ENCODE measurements around the gene EGR2.

EGR2 gene

DNA sequence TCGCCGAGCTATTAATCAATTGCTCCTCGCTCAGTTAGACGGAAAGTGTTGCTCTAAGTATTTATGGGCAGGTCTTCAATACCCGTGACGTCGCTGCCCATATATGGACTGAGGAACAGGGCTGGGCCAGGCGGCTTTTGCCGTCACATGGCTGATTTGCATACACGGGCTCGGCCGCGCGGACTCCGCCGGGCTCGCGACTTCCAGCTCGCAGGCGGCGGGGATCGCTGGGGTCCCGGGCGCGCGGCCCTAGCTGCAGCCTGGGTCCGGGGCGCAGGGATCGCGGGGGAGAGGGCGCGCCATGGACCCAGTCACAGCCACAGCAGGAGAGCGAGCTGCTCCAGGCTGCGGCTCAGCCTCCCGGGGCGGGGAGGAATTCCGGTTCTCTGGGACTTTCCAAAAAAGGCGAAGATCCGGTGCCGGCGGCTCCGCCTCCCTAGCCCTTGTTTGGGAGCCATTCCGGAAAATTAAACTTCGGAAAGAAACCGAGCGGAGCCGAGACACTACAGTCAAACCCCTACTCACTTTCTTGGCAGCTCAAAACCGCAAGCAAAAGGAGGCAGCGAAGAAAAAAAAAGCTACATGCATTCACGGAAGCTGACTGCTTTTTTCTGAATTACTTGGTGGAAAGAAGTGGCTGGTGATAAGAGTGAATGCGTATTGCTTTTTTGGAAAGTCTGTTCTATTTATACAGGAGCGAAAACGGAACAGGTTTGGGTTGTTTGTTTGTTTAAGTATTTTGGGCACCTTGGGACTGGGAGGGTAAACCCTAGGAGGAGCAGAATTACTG, at the start of gene EGR2:
EGR2 (minus strand) TSS at position 36 of the 790 bp plus-strand sequence. CDS start 337 bp downstream, outside the sequence.
- DNase-seq = peak; percentile 96

DNA sequence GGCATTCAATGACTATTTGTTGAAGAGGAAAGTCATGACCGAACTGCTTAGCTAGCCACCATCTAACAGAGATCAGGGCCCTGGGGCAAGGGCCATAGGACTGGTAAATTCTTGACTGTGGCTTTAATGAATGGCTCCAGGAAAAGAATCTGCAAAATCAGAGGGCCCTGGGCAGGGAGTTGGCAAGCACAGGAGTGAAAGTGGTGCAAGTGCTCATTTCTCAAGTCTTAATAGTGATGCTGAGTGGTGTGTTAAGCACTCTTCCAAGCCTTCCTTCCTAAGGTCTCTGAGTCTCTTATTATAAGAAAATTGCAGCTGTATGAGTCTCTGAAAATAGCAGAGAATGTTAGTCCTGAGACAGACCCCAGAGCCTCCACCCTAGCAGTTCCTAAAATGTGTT, 46.3 kb upstream of the EGR2 start:
- DNase-seq = no peak

DNA sequence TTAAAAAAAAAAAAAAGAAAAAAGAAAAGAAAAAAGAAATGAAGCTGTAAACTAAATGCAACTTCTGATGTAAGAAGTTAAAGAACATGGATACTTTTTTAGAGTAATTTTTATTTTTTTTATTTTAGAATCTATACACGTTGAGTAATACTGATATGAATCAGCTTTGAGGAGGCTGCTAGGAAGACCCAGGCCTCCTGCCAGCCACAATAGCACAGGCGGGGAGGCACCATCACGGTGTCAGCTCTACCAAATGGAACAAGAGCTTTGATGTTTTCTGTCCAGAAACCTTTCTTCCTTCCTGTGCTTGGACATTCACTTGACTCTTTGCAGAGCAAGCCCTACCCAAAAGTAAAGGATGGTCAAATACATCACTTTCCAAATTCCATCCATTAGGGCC, 45.3 kb upstream of the EGR2 start:
- DNase-seq = no peak

DNA sequence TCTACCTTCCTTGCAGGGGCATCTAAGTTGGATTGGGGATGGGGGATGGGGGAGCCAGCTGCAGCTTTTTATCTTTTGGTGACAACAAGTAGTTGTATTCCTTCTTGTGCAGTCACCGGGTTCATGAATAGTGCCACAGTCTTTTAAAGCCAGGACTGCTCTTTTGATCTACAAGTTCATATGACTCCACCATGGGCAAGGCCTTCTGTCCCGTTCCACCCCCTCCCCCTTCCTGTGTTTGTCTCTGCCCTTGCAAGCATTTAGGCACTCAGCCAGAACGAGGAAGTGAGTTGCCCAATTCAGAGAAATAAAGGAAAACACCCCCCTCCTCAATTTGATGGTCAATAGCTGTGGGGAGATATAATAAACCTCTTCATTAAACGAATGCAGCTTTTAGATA, 44.8 kb upstream of the EGR2 start:
- no peak for DNase-seq

DNA sequence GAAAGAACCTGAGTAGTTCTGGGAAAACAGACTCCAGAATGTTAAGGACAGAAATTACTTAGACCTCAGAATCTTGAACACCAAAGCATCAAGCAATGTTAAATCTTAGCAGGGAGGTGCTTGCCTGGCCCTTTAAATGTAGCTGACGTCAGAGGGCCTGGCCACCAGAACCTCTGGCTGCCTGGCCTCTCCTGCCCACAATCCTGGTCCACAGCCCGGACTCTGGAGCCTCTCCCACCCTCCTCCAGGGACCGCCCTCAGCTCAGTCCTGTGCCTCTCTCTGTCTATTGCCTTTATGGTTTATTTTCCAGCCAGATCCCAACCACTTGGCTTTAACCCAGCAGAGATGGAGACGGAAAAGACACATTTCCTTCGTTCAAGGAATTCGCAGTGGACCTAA, 42.2 kb upstream of the EGR2 start:
- DNase-seq = peak; percentile 63

DNA sequence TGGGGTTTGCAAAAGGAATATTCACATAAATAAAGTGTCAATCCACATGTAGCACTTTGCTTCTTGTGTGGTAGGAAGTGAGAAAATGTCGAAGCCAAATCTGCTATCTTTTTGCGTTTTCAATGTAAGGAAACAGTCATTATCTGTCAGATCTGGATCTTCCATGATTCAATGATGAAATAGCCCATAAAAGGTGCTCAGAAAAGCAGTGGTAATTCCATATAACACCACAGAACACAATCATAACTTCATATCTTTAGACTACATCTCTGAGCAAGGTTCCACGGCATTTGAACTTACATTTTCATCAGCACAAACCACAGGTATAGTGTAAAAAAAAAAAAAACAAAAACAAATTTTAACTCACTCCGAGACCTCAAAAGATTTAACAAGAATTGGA, 39.9 kb upstream of the EGR2 start:
- no peak for DNase-seq

DNA sequence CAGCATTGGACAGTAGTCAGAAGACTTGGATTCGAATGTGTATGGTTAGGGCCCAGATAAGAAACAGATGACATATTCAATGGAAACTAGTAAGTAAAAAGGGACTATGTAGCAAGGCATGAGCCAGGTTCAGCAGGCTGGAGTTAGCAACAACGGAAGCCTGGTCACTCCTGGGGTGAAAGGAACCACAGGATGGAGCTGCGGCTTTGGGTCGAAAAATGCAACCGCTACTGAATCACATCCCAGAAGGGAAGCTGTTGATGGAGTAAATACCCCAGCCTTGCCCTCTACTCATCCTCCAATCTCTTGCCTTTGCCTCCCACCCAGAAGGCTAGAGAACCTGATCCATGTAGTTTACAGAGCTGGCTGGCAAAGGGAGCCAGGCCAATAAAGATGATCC, 37.5 kb upstream of the EGR2 start:
- DNase-seq = no peak

DNA sequence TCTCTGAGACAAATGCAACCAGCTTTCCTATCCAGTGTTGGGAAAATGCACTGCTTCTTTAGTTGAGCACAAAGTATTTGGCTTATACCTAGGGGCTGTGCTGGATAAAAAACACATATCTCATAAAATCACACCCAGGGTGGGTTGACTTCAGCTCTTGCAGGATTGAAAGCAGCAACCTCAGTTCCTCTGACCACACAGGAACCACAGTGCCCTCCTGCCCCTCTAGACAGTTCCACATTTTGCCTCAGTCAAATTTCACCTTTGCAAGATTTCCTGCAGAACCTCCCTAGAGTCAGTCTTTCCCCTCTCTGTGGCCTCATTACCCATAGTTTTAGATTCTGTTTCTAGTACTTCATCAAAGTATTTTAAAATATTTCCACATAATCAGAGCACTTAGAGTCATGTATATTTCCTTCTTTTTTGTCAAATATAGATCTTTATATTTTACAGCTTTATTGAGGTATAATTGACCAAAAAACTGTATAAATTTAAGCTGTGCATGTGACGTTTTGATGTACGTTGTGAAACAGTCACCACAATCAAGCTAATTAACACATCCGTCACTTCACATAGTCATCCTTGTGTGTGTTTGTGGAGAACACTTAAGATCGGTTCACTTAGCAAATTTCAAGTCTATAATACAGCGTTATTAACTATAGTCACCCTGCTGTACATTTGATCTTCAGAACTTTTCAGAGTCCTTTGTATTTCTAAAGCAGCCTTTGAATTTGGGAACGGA, 37.0 kb upstream of the EGR2 start:
- no peak for DNase-seq

DNA sequence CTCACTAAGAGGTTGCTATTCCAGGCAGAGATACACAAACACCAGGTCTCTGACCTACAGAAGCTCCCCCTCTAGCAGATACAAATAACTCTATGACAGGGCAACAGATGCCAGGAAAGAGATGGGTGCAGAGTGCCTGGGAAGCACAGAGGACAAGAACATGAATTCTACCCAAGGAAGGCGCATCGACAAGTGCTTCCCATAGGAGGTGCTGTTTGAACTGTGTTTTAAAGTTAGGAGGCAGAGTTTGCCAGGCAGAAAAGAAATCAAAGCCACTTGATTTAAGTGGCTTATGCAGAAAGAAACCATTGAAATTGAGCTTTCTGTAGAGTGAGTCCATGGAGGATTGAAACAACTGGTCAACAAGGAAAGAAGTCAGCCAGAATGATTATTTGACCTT, 35.3 kb upstream of the EGR2 start:
- no peak for DNase-seq

DNA sequence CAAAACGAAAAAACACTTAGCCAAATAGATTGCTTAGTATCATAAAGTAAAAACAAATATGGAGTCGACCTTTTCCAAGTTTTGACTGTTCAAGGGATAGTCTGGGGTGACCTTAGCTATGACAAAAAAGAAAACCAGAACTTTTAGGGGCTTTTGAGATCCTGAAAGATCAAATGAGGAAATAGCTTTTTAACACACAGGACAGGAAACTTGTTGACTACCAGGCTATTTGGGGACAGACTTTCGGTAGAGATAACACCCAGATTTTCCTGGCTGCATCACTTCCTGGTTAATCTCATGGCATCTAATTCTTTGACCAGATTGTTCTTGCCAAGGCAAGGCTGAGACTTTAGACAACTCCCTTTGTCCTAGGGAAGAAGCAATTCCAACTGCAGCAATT, 34.5 kb upstream of the EGR2 start:
- no peak for DNase-seq

DNA sequence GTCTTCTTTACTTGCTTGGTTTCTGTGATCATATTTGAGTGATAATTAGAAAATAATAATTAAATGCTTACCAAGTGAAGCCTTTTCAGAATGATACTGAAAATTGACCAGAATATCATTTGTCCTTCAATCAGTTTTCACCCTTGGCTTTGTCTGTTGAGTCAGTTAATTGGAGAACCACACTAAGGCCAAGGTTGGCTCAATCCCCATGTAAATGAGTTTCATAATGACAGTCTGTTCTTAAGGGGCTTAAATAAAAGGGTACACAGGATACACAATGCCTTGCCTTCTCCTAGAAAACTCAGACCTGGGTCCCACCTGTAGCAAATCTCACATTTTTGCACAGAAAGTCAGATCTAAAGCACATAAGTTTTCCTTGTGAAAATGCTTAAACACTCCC, 31.3 kb upstream of the EGR2 start:
- DNase-seq = no peak

DNA sequence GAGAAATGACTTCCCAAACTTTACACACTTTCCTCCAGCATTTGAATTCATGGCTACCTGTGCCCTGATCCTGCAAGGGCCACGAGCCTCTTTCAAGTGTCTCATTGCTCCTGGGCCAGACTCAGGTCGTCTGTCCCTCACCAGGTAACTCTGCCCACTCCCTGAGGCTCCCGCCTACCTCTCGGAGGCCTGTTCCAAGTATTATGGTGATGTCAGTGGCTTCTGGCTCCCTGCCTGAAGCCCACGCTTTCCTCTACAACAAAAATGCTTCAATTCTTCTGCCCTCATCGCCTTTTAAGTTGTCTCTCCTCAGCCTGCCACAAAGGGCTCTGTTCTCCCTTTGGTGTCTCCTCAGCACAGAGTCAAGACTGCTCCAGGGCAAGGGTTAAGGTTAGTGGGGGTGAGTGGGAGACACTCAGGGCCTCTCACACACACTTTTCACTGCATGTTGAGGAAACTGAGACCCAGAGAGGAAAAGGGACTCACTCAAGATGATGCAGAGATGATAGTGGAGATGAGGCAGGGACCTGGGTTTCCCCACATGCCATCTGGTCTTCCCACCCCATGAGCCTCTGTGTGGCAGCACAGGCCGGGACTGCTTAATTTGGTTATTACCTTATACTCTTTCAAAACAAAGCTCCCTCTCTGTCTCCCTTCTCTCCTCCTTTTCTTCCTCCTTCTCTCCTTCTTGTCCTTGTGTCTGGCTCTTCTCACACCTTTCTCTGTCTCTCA, 28.3 kb upstream of the EGR2 start:
- no peak for DNase-seq

DNA sequence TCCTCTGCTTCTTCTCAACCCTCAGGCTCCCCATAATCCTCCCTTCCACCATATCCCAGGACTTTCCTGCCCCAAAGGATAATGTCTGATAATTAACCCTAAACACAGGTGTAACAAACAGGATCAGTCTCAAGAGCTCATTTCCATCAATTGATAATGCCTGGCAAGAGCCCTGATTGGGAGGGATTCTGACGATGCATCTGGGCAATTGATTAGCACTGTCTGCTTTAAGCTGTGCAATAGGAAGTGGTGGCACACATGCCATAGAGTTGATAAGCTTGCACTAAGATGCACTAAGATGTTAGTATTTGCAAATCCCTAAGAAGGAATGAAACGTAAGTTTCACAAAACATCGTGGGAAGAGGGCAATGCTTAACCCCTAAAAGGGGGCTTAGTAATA, 27.4 kb upstream of the EGR2 start:
- DNase-seq = no peak

DNA sequence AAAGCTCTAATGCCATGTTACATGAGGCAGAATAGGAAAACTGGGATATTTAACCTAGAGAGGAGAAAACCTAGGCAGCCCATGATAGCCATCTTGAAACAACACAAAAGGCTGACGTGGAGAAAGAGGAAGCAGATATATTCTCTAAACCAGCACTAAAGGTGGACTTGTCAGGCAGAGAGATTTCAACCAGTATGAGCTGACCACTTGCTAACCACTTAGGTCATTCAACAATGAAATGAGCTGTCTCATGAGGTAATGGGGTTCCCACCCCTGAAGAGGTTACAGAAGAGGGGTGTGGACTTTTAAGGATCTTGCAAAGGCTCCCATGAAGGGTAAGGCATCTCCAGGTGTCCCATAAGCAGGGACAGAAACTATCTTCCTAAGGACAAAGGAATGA, 26.8 kb upstream of the EGR2 start:
- no peak for DNase-seq

DNA sequence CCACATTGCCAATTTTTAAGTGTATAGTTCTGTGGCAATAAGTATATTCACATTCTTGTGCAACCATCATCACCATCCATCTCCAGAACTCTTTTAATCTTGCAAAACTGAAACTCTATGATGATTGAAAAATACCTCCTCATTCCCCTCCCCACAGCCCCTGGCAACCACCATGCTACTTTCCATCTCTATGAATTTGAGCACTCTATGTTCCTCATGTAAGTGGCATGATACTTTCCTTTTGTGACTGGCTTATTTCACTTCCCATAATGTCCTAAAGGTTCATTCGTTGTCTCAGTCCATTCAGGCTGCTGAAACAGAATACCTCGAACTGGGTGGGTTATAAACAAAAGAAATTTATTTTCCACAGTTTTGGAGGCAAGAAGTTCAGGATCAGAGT, 23.4 kb upstream of the EGR2 start:
- no peak for DNase-seq

DNA sequence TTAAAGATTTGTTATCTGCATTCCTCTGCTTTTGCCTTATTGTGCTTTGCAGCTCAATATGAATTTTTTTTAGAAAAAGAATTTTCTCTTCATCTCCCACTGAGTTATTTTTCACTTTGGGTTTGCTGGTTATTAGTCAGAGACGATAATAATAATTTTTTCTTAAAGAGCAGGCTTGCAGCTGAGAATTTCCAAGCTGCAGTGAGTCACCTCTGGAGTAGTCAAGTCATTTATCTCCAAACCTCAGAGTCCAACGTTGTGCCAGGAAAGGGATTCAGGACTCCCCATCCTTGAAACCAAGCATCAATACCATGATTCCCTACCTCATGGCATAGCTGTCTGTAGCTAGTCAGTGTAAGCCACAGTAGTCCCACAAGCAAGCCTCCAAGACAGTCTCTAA, 15.2 kb upstream of the EGR2 start:
- no peak for DNase-seq

DNA sequence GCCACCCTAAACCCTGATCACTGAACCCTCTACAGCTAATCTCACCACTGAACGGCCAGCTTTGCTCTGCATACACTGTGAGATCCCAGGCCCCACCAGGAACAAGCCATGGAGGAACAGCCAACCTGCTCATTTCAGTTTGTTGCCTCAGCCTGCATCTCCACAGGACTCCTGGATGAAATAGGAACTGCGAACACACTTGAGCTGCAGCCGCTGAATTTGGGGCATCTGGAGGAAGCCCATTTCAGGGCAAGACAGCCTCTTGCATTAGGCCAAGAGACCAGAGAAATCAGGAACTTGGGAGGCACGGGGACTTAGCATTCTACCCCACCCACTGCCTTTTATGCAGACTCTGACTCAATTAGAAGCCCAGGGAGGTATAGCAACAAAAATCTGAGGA, 14.5 kb upstream of the EGR2 start:
- DNase-seq = no peak

DNA sequence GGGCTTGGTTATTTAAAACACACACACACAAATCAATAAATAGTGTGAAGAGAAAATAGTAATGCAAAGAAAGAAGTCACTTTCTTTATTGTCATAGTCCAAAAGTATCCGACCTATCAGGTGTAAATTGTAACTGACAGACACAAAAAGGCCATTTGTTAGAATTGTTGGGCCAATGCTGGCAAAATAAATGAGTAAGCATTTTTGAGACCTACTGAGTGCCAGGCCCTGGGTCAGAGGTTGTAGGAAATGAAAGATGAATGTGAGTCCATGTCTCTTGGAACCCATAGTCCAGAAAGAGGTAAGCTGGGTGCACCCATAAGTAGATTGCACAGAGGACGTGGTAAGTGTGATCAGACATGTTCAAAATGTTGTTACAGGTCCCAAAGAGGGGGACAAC, 13.5 kb upstream of the EGR2 start:
- DNase-seq = no peak

DNA sequence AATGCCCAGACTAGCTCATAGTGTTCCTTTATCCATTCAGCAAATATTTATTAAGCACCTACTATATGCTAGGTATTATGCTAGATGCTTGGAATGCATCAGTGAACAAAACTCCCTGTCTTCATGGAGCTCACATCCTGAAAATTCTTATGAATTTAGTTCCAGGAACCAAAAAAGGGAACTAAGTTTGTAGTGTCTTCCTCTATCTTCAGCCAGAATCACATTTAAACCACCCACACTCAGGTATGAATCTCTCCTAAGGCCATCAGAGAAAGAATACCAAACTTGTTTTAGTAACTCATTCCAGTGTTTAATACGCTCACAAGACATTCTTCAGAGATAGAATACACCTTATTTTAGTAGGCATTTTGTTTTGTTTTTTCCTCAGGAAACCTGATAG, 10.1 kb upstream of the EGR2 start:
- DNase-seq = no peak

DNA sequence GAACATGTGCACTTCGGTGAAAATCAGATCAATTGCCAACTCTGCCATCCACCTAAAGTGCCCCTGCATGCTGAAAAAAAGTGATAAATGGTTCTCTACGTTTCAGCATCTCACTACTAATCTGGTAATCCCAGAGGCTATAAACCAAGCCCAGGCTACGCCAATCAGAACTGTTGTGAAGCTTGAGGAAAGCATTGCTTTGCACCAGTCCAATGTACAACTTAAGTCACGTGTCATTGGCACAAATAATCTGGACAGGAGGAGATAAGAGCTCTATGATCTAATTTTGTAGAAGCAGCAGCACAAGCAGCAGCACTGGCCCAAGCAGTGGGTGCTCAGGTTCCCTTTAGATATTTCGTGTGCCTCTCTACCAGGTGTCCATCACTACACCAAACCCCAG, 4.4 kb upstream of the EGR2 start:
- DNase-seq = no peak

DNA sequence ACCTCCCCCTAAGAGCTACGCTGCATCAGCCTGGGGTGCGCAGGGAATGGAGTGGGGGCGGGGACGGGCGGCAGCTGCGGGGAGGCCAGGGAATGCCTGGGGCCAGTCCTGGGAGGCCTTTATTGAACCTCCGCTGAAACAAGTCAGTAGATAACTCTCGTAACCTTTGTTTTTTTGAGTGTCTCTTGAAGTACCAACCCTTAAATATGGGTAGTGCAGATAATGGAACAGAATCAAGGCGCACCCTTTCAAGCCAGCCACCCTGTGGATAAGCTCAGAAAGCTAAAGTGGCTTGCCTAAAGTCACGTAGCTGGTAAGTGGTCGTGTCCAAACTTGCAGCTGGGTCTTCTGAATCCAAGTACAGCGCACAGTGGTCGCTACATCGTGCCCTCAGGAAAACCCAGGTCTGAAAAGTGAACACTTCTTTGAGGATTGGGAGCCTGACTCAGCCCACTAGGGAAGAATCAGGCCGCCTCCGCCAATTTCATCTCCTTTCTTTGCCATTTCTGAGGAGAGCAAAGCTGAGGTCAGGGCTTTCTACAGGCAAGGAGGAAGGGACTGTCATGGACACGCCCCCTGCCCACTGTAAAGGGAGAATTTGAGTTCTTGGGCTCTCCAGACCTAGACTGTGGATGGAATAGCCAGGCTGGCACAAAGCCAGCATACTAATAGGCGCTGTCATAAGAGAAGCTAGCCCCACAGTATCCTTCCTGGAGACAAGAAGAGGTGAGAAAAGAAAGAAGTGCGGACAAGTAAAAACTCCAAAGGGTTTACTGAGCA, 3.2 kb upstream of the EGR2 start:
- DNase-seq = peak; percentile 26

DNA sequence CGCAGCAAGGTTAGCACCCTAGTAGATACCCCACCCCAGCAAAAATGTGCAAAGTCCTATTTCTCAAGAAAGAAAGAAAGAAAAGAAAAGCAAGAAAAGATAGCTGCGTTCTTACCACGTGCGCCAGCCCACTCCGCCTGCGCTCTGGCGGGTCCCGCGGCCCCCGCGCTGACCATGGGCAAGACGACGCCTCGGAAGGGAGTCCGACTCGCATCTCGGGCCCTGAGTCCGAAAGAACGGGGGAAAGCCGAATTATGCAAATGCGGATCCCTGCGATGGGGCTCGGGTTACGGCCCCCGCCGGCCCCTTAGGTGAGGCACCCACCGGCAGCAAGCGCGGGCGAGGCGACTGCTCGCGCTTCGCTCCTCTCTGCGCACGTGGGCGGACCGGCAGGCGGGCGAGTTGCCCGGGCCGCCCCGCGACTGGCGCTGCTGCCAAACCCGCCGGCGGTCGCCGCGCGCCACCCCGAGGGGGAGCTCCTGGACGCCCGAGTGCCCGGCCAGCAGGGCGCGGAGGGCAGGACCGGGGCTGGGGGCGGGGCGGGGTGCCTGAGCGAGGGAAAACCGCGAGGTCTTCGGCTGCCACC, 2.4 kb upstream of the EGR2 start:
- peak; percentile 54 for DNase-seq
